Suprapubic skin (tissue), 4 donors: Measurements from ENCODE around the gene E4F1. TPM values are rescaled to one million over a fixed set of nuclear protein-coding genes. Genes with fewer than 3 reads are reported as not detected.
"Not testable (repeated sequence)": the region's sequence is repeated elsewhere in the genome, so short reads cannot be mapped to it uniquely, and the experiment has no call there.

Experiments used
- DNase-seq, 2 donors: peaks; one replicate each; pipeline ENCODE4 v3.0.0-alpha.2; 2019; ENCODE audit warnings: low spot score in 2 of 2
- H3K27ac ChIP-seq: fragments of 200-600 bp; sonication (generic); one replicate; pipeline ENCODE4 v1.5.1; 2019
- H3K27me3 ChIP-seq: fragments of 200-600 bp; sonication (generic); one replicate; pipeline ENCODE4 v1.5.1; 2019
- H3K36me3 ChIP-seq: fragments of 200-600 bp; sonication (generic); one replicate; pipeline ENCODE4 v1.5.1; 2019
- H3K4me1 ChIP-seq: fragments of 200-600 bp; sonication (generic); one replicate; pipeline ENCODE4 v1.5.1; 2019
- H3K4me3 ChIP-seq: fragments of 200-600 bp; sonication (generic); one replicate; pipeline ENCODE4 v1.5.1; 2019; ENCODE audit warnings: mild to moderate bottlenecking
- H3K9me3 ChIP-seq: fragments of 200-600 bp; sonication (generic); one replicate; pipeline ENCODE4 v1.5.1; 2019
- CTCF ChIP-seq, 2 donors: fragments of 200-600 bp in 1 of 2; fragments of 450-650 bp in 1 of 2; sonication (generic) in 1 of 2; IDR thresholded peaks; one replicate each; pipeline ENCODE4 v1.5.1; 2016 to 2019; ENCODE audit warnings: antibody characterized with exemption in 2 of 2, mild to moderate bottlenecking in 1 of 2, moderate library complexity in 1 of 2
- EP300 ChIP-seq: sonication (generic); formaldehyde crosslinking; IDR thresholded peaks from one replicate; pipeline ENCODE4 v1.6.1; 2017; ENCODE audit warnings: antibody characterized with exemption
- POLR2A ChIP-seq, 2 donors: fragments of 450-650 bp; IDR thresholded peaks; one replicate each; pipeline ENCODE4 v1.6.1; 2017; ENCODE audit warnings: antibody characterized with exemption in 2 of 2, mild to moderate bottlenecking in 2 of 2, moderate library complexity in 2 of 2
- POLR2AphosphoS5 ChIP-seq, 3 donors: sonication (generic); formaldehyde crosslinking; IDR thresholded peaks; one replicate each; pipeline ENCODE4 v1.6.1; 2017; ENCODE audit warnings: antibody characterized with exemption in 3 of 3
- WGBS: methylation state at CpG from one replicate; pipeline ENCODE4 v1.1.5; 2018; 5-methylcytosine and 5-hydroxymethylcytosine counted together
- total RNA-seq, 4 donors: library from RNA; depleted of rRNA; stranded (reverse); fragments of >200 nt; gene quantifications; one replicate each; pipeline ENCODE4 v1.1.0, GENCODE V29; 2016

E4F1 gene
- total RNA-seq, 4 donors from 2014 or later, result 42.1 to 79.3 (median 54.2) TPM

- no peaks in the 10 kb centered on the region for H3K9me3 ChIP-seq
- H3K36me3 ChIP-seq, result peaks cover 54% of the 10 kb centered on the region
- no peak overlapping the region for H3K4me3 ChIP-seq
- H3K4me1 ChIP-seq, result peaks cover 35% of the 10 kb centered on the region
- peaks cover 19% of the 10 kb centered on the region for H3K27me3 ChIP-seq
- WGBS, result 49% methylated on average over 7 of the region's 18 CpGs
- no peak overlapping the region for H3K27ac ChIP-seq
- TF ChIP-seq CTCF (IDR thresholded peaks at IDR 0.05), result no peak
- TF ChIP-seq POLR2A (IDR thresholded peaks at IDR 0.05), result no peak
- no peak for TF ChIP-seq POLR2AphosphoS5 (IDR thresholded peaks at IDR 0.05)
- no peak for TF ChIP-seq EP300
- peak in 1 of 2 donors; percentile 72 for DNase-seq
Measured at GRCh38 chr16:2238150-2238837, 14.9 kb downstream of the E4F1 start.

GRCh38 chr16:2238838-2239675 lies 15.7 kb downstream of the E4F1 start:
- Histone ChIP-seq H3K27ac (no peak overlapping the region), H3K36me3 (peaks cover 54% of the 10 kb centered on the region), H3K4me3 (no peak overlapping the region), H3K9me3 (no peaks in the 10 kb centered on the region), H3K27me3 (peaks cover 19% of the 10 kb centered on the region), H3K4me1 (peaks cover 35% of the 10 kb centered on the region)
- 80% methylated on average over 8 of the region's 15 CpGs for WGBS
- DNase-seq, result no peak
- TF ChIP-seq EP300, result no peak
- no peak for TF ChIP-seq POLR2AphosphoS5 (IDR thresholded peaks at IDR 0.05)
- no peak for TF ChIP-seq CTCF (IDR thresholded peaks at IDR 0.05)
- no peak for TF ChIP-seq POLR2A (IDR thresholded peaks at IDR 0.05)

DNA sequence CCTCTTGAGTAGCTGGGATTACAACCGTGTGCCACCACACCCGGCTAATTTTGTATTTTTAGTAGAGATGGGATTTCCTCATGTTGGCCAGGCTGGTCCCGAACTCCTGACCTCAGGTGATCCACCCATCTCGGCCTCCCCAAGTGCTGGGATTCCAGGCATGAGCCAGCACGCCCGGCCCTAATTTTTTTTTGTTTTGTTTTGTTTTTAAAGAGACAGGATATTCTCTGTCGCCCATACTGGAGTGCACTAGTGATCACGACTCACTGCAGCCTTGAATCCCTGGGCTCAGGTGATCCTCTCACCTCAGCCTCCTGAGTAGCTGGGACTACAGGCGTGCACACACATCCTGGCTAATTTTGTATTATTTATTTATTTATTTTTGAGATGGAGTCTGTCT lies 16.9 kb downstream of the E4F1 start:
- H3K4me3 ChIP-seq, H3K9me3 ChIP-seq, DNase-seq, H3K27ac ChIP-seq: not testable (repeated sequence)
- Histone ChIP-seq H3K4me1 (peaks cover 35% of the 10 kb centered on the region), H3K27me3 (peaks cover 19% of the 10 kb centered on the region), H3K36me3 (peaks cover 53% of the 10 kb centered on the region)
- whole genome bisulfite sequencing, result 65% methylated on average over 9 of the region's 9 CpGs

DNA sequence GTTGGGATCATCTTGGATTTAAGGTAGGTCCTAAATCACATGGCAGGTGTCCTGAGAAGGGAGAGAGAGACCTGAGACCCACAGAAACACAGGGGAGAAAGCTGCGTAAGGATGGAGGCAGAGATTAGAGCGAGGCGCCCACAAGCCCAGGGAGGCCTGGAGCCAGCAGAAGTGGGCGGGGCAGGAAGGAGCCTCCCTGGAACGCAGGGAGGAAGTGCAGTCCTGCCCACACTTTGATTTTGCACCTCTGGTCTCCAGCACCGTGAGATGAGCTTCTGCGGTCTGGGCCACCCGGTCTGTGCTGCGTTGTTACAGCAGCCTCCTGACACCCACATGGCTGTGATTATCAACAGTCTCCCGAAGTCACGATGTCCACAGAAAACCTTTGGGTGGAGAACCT lies 19.2 kb downstream of the E4F1 start:
- Histone ChIP-seq H3K4me1 (peaks cover 14% of the 10 kb centered on the region), H3K27me3 (peaks cover 6% of the 10 kb centered on the region), H3K9me3 (no peaks in the 10 kb centered on the region), H3K36me3 (peaks cover 64% of the 10 kb centered on the region), H3K4me3 (no peak overlapping the region), H3K27ac (no peak overlapping the region)
- no peak for DNase-seq
- TF ChIP-seq CTCF (IDR thresholded peaks at IDR 0.05) (no peak), POLR2A (IDR thresholded peaks at IDR 0.05) (no peak), POLR2AphosphoS5 (IDR thresholded peaks at IDR 0.05) (no peak), EP300 (no peak)
- WGBS, result 68% methylated on average over 11 of the region's 11 CpGs

- H3K4me3 ChIP-seq, result no peak overlapping the region
- WGBS, result 95% methylated on average over 11 of the region's 19 CpGs
Measured at GRCh38 chr16:2243031-2243528, 19.7 kb downstream of the E4F1 start.

More at GRCh38 chr16:2243031-2243528, 19.7 kb downstream of the E4F1 start:
- H3K27ac ChIP-seq, result no peak overlapping the region
- peaks cover 9% of the 10 kb centered on the region for H3K4me1 ChIP-seq
- TF ChIP-seq CTCF (IDR thresholded peaks at IDR 0.05) (no peak), POLR2AphosphoS5 (IDR thresholded peaks at IDR 0.05) (no peak), POLR2A (IDR thresholded peaks at IDR 0.05) (no peak), EP300 (no peak)
- H3K27me3 ChIP-seq, result peaks cover under 1% of the 10 kb centered on the region
- DNase-seq, result no peak
- peaks cover 64% of the 10 kb centered on the region for H3K36me3 ChIP-seq
- no peaks in the 10 kb centered on the region for H3K9me3 ChIP-seq
